DOHH2 (cell line): ENCODE measurements around the gene UBE4B.

ENCODE experiments used
- H3F3A ChIP-seq: fragments of 200-600 bp; sonication (generic), shearing (Covaris generic); 2 replicates; pipeline ENCODE4 v1.6.0; 2016; ENCODE audit warnings: antibody characterized with exemption, mild to moderate bottlenecking; ENCODE audit not compliant: control insufficient read depth, insufficient read depth
- H3K27ac ChIP-seq: fragments of 200-600 bp; sonication (generic); 2 replicates; pipeline ENCODE4 v1.5.1; 2014; ENCODE audit warnings: low read depth, mild to moderate bottlenecking, low read length, moderate library complexity
- H3K27me3 ChIP-seq: fragments of 200-600 bp; sonication (generic); 2 replicates; pipeline ENCODE4 v1.6.1; 2014; ENCODE audit warnings: mild to moderate bottlenecking, low read length, mixed read lengths; ENCODE audit not compliant: control insufficient read depth
- H3K36me3 ChIP-seq: fragments of 200-600 bp; sonication (generic); 2 replicates; pipeline ENCODE4 v1.6.1; 2014; ENCODE audit warnings: mild to moderate bottlenecking, low read length, moderate library complexity, mixed read lengths; ENCODE audit not compliant: control insufficient read depth
- H3K4me1 ChIP-seq: fragments of 200-600 bp; sonication (generic); 2 replicates; pipeline ENCODE4 v1.6.1; 2014; ENCODE audit warnings: mild to moderate bottlenecking, low read length, mixed read lengths; ENCODE audit not compliant: control insufficient read depth
- H3K4me2 ChIP-seq: fragments of 200-600 bp; sonication (generic); 2 replicates; pipeline ENCODE4 v1.6.0; 2014; ENCODE audit warnings: mild to moderate bottlenecking, low read length, moderate library complexity
- H3K4me3 ChIP-seq: fragments of 200-600 bp; sonication (generic); 2 replicates; pipeline ENCODE4 v1.5.1; 2014; ENCODE audit warnings: mild to moderate bottlenecking, low read length, mixed read lengths
- H3K79me2 ChIP-seq: fragments of 200-600 bp; sonication (generic); 2 replicates; pipeline ENCODE4 v1.6.1; 2014; ENCODE audit warnings: mild to moderate bottlenecking, low read length, mixed read lengths; ENCODE audit not compliant: control insufficient read depth
- H3K9me2 ChIP-seq: fragments of 200-600 bp; sonication (generic); replicated peaks from 2 replicates; pipeline ENCODE4 v1.6.1; 2014; ENCODE audit warnings: mild to moderate bottlenecking, low read length, mixed read lengths; ENCODE audit not compliant: control insufficient read depth
- H3K9me3 ChIP-seq: fragments of 200-600 bp; sonication (generic); 2 replicates; pipeline ENCODE4 v1.6.1; 2014; ENCODE audit warnings: antibody characterized with exemption, low read length, mixed read lengths; ENCODE audit not compliant: control insufficient read depth, insufficient read depth
- H4K20me1 ChIP-seq: fragments of 200-600 bp; sonication (generic); 2 replicates; pipeline ENCODE4 v1.6.0; 2014; ENCODE audit warnings: low read depth, mild to moderate bottlenecking, antibody characterized with exemption, low read length, moderate library complexity; ENCODE audit not compliant: control insufficient read depth, insufficient read depth
- CTCF ChIP-seq: fragments of 200-600 bp; sonication (generic); IDR thresholded peaks from one replicate; pipeline ENCODE4 v1.5.1; 2014; ENCODE audit warnings: antibody characterized with exemption, mild to moderate bottlenecking, low read depth, low read length; ENCODE audit not compliant: poor library complexity, severe bottlenecking
- EZH2phosphoT487 ChIP-seq: fragments of 200-600 bp; sonication (generic); IDR thresholded peaks from 2 replicates; pipeline ENCODE4 v1.6.1; 2017; ENCODE audit warnings: borderline replicate concordance, mild to moderate bottlenecking, antibody characterized with exemption, low read length, moderate library complexity, mixed read lengths

The UBE4B gene

GRCh38 chr1:9989773-9990172 is 43.0 kb upstream of the UBE4B start:
- Histone ChIP-seq H3K4me2 (no peak overlapping the region), H3K27me3 (peaks cover 3% of the 10 kb centered on the region; the same call in 1 of the 2 replicates), H3K36me3 (no peaks in the 10 kb centered on the region), H3F3A (no peaks in the 10 kb centered on the region), H3K4me1 (no peaks in the 10 kb centered on the region), H3K9me3 (no peaks in the 10 kb centered on the region), H4K20me1 (no peaks in the 10 kb centered on the region), H3K9me2 (no peaks in the 10 kb centered on the region), H3K4me3 (no peak overlapping the region), H3K27ac (no peak overlapping the region), H3K79me2 (no peaks in the 10 kb centered on the region)
- TF ChIP-seq EZH2phosphoT487 (no peak), CTCF (no peak)

GRCh38 chr1:9990944-9991343 is 41.8 kb upstream of the UBE4B start:
- no peaks in the 10 kb centered on the region for H3K79me2 ChIP-seq
- H3K4me1 ChIP-seq: no peaks in the 10 kb centered on the region

GRCh38 chr1:9992910-9993309 is 39.8 kb upstream of the UBE4B start:
- Histone ChIP-seq H3K9me2 (no peaks in the 10 kb centered on the region), H3K27me3 (peaks cover 10% of the 10 kb centered on the region), H3K9me3 (no peaks in the 10 kb centered on the region), H3K36me3 (no peaks in the 10 kb centered on the region), H3K27ac (no peak overlapping the region), H3F3A (no peaks in the 10 kb centered on the region), H3K4me2 (no peak overlapping the region), H3K4me1 (no peaks in the 10 kb centered on the region), H3K4me3 (no peak overlapping the region), H4K20me1 (0 out of 2 replicates have a peak, but pooled peaks cover 3% of the 10 kb centered on the region), H3K79me2 (no peaks in the 10 kb centered on the region)
- TF ChIP-seq EZH2phosphoT487 (no peak), CTCF (no peak)

More at GRCh38 chr1:9990944-9991343, 41.8 kb upstream of the UBE4B start:
- Histone ChIP-seq H3K36me3 (no peaks in the 10 kb centered on the region), H4K20me1 (no peaks in the 10 kb centered on the region), H3K27me3 (peaks cover 3% of the 10 kb centered on the region; the same call in 1 of the 2 replicates), H3K9me3 (no peaks in the 10 kb centered on the region), H3K4me2 (no peak overlapping the region), H3F3A (no peaks in the 10 kb centered on the region), H3K9me2 (no peaks in the 10 kb centered on the region), H3K27ac (no peak overlapping the region), H3K4me3 (no peak overlapping the region)
- TF ChIP-seq EZH2phosphoT487 (no peak), CTCF (no peak)
